ENCODE data around the gene CMTM8.

The CMTM8 gene

DNA sequence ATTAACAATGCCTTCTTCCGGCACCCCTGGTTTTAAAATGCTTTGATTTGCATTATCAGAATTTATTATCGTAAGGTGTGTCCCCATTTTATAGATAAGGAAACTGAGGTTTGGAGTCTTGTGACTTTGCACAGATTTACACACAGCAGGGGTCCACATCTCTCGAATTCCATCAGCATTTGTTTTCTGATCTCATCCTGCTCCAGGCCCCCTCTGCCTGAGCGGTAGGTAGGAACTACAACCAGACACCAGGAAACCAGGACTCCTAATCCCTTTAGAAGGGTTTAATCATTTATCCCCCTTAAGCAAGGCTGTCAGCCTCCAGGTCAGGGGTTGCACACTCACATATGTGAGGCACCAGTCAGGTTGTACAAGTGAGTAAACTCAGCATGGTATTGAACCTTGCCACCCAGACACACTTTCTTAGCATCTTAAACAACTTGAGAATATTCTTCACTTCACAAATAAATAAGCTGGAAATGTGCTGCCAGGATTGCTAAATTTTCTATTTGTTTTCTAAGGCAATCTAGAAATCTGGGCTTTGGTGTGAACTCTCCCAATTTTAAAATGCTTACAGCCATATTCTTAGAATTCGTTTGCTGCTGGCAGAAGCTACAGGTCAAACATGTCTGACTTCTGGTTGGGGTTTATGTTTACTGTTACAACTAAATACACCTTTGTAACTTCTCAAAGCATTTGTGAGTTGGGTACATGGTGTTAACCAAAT, 121.4 kb downstream of the CMTM8 start:
- Histone ChIP-seq H3K4me3 (ENCODE audit: low read depth, low read length) (no peak overlapping the region), H3K27me3 (replicated peaks) (no peaks in the 10 kb centered on the region), H3K36me3 (replicated peaks) (no peaks in the 10 kb centered on the region), H3K27ac (no peak overlapping the region)
- DNase-seq, result no peak
- no peak for TF ChIP-seq CTCF (IDR thresholded peaks at IDR 0.05; ENCODE audit: low read depth, low read length, missing control alignments)
- in situ Hi-C loops (cut with HindIII; ENCODE audit: low pct_ligation_motif_present, low sequenced_read_pairs), result no loop called here

GRCh38 chr3:32360493-32360827, 122.0 kb downstream of the CMTM8 start:
- no peak for TF ChIP-seq CTCF (IDR thresholded peaks at IDR 0.05; ENCODE audit: low read depth, low read length, missing control alignments)
- H3K27ac ChIP-seq, result no peak overlapping the region
- in situ Hi-C loops (cut with HindIII; ENCODE audit: low pct_ligation_motif_present, low sequenced_read_pairs), result no loop called here
- DNase-seq, result no peak
- no peaks in the 10 kb centered on the region for H3K27me3 ChIP-seq (replicated peaks)
- H3K36me3 ChIP-seq (replicated peaks), result no peaks in the 10 kb centered on the region
- no peak overlapping the region for H3K4me3 ChIP-seq (ENCODE audit: low read depth, low read length)

GRCh38 chr3:32366638-32367397, 128.3 kb downstream of the CMTM8 start:
- Histone ChIP-seq H3K27ac (no peak overlapping the region), H3K4me3 (ENCODE audit: low read depth, low read length) (no peak overlapping the region), H3K36me3 (replicated peaks) (no peaks in the 10 kb centered on the region), H3K27me3 (replicated peaks) (no peaks in the 10 kb centered on the region)
- in situ Hi-C loops (cut with HindIII; ENCODE audit: low pct_ligation_motif_present, low sequenced_read_pairs), result no loop called here
- no peak for TF ChIP-seq CTCF (IDR thresholded peaks at IDR 0.05; ENCODE audit: low read depth, low read length, missing control alignments)
- no peak for DNase-seq

GRCh38 chr3:32367442-32367841, 129.0 kb downstream of the CMTM8 start:
- in situ Hi-C loops (cut with HindIII; ENCODE audit: low pct_ligation_motif_present, low sequenced_read_pairs), result no loop called here
- Histone ChIP-seq H3K4me3 (ENCODE audit: low read depth, low read length) (no peak overlapping the region), H3K36me3 (replicated peaks) (no peaks in the 10 kb centered on the region), H3K27ac (no peak overlapping the region), H3K27me3 (replicated peaks) (no peaks in the 10 kb centered on the region)
- TF ChIP-seq CTCF (IDR thresholded peaks at IDR 0.05; ENCODE audit: low read depth, low read length, missing control alignments), result no peak
- no peak for DNase-seq

DNA sequence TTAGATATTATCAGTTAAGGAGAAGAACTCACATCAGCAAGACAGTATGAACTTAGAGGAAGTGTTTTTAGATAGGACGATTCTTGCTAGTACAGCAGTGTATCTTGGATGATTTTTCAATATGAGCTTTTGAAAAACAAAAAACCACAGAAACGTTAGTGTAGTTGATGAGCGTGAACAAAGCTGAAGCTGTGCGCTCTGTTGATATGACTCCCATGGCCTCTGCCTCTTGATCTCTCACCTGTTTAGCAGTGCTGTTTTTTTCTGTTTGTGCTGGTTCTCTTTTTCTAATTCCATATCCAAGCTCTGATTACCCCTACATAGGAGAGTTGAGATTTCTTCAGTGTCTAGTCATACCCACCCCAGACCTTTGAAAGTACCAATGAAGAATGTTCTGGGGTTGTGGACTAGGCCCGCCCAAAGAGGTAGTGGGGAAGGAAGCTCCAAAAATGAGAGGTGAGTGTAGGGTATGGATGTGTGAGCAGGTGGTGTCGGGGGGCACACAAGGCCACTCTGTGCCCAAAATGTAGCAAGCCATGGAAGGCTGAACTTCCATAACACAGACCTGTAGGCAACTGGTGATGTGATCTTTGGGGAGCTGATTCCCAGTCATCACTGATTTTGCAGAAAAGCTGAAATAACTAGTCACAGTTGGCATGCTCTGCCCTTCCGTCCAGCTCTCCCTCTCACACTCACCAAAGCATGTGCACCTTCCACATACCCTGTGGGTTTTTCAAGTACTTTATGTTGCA, 133.2 kb downstream of the CMTM8 start:
- no peak for DNase-seq
- TF ChIP-seq CTCF (IDR thresholded peaks at IDR 0.05; ENCODE audit: low read depth, low read length, missing control alignments), result no peak
- Histone ChIP-seq H3K27ac (no peak overlapping the region), H3K27me3 (replicated peaks) (no peaks in the 10 kb centered on the region), H3K36me3 (replicated peaks) (no peaks in the 10 kb centered on the region), H3K4me3 (ENCODE audit: low read depth, low read length) (no peak overlapping the region)
- in situ Hi-C loops (cut with HindIII; ENCODE audit: low pct_ligation_motif_present, low sequenced_read_pairs), result no loop called here
